ENCODE data around the gene WFIKKN2.

- TF ChIP-seq CTCF (conservative IDR thresholded peaks at IDR 0.05; ENCODE audit: low read depth, low read length) (no peak), EZH2phosphoT487 (IDR thresholded peaks at IDR 0.05; ENCODE audit: borderline replicate concordance, low read length) (no peak)
Measured at GRCh38 chr17:50844117-50844700, 8.8 kb downstream of the WFIKKN2 start.

Measured in PC-3 (cell line).